DND-41 (cell line): Measurements from ENCODE around the gene STX17.
"Not testable (repeated sequence)": the region's sequence is repeated elsewhere in the genome, so short reads cannot be mapped to it uniquely, and the experiment has no call there.

ENCODE experiments used
- ATAC-seq: fragments of 200-7000 bp; cut with Tn5 transposase; 3 replicates; pipeline ENCODE4 v1.9.1; 2021; ENCODE audit warnings: low read depth; ENCODE audit not compliant: insufficient read depth
- DNase-seq: peaks from one replicate; pipeline ENCODE4 v3.0.0-alpha.2; 2020
- H2AFZ ChIP-seq: 2 replicates; pipeline ENCODE4 v1.6.0; 2012; ENCODE audit warnings: low read depth, low read length
- H3K27ac ChIP-seq: 2 replicates; pipeline ENCODE4 v1.5.1; 2012; ENCODE audit warnings: low read length, inconsistent platforms
- H3K27me3 ChIP-seq: fragments of 200-600 bp; sonication (generic); 2 replicates; pipeline ENCODE4 v1.6.0; 2012; ENCODE audit warnings: low read length, mild to moderate bottlenecking, inconsistent platforms; ENCODE audit not compliant: insufficient read depth, poor library complexity
- H3K36me3 ChIP-seq: 2 replicates; pipeline ENCODE4 v1.5.1; 2012; ENCODE audit warnings: low read length, inconsistent platforms; ENCODE audit not compliant: insufficient read depth
- H3K4me1 ChIP-seq: 2 replicates; pipeline ENCODE4 v1.5.1; 2012; ENCODE audit warnings: mild to moderate bottlenecking, low read length; ENCODE audit not compliant: insufficient read depth
- H3K4me2 ChIP-seq: 2 replicates; pipeline ENCODE4 v1.6.0; 2012; ENCODE audit warnings: mild to moderate bottlenecking, moderate library complexity, low read length, inconsistent platforms; ENCODE audit not compliant: insufficient read depth
- H3K4me3 ChIP-seq, 2 experiments: fragments of 200-600 bp in 1 of 2; shearing (Covaris generic) in 1 of 2; 2 replicates each; pipeline ENCODE4 v1.5.1; 2012 to 2016; ENCODE audit warnings: inconsistent platforms in 2 of 2, low read length in 2 of 2, mild to moderate bottlenecking in 2 of 2, low read depth in 1 of 2, moderate library complexity in 1 of 2
- H3K79me2 ChIP-seq: 2 replicates; pipeline ENCODE4 v1.6.0; 2012; ENCODE audit warnings: low read length, inconsistent platforms; ENCODE audit not compliant: insufficient read depth
- H3K9ac ChIP-seq: 2 replicates; pipeline ENCODE4 v1.6.0; 2012; ENCODE audit warnings: low read depth, mild to moderate bottlenecking, inconsistent platforms, low read length, moderate library complexity
- H3K9me3 ChIP-seq: 2 replicates; pipeline ENCODE4 v1.5.1; 2012; ENCODE audit warnings: low read length, moderate library complexity, mild to moderate bottlenecking, inconsistent platforms; ENCODE audit not compliant: insufficient read depth, severe bottlenecking
- H4K20me1 ChIP-seq: 2 replicates; pipeline ENCODE4 v1.6.0; 2012; ENCODE audit warnings: low read length; ENCODE audit not compliant: insufficient read depth
- EZH2 ChIP-seq: IDR thresholded peaks from 3 replicates; pipeline ENCODE4 v1.6.1; 2012; ENCODE audit warnings: borderline replicate concordance, low read depth, mild to moderate bottlenecking, moderate library complexity, low read length, inconsistent platforms; ENCODE audit not compliant: severe bottlenecking
- TF ChIP-seq, protein P1 (sequence below): IDR thresholded peaks from 2 replicates; pipeline ENCODE4 v1.5.1; 2012; ENCODE audit warnings: borderline replicate concordance, low read length, moderate library complexity, mild to moderate bottlenecking; ENCODE audit not compliant: poor library complexity, severe bottlenecking; ENCODE audit errors: extremely low read depth

The STX17 gene

DNA sequence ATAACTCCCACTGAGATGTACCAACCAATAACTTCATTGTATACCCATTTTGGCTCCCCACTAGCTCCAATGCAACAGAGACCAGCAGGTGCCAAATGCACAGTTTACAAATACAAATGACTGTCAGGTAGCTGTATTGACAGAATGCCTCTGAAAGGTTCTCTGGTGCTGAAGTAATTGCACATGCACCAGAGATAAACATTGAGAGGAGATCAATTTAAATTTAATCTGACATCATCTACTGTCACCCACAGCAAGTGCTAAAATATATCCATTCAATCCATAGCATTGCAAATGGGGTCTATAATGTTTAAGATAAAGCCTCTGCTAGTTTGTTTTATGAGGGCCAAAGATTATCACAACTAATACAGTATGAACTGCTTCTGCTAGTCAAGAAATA, 80.2 kb downstream of the STX17 start:
- Histone ChIP-seq H3K4me2 (no peak overlapping the region), H3K9ac (no peak overlapping the region), H4K20me1 (no peaks in the 10 kb centered on the region), H3K4me1 (no peaks in the 10 kb centered on the region), H3K4me3 (no peak overlapping the region), H3K9me3 (peaks cover 5% of the 10 kb centered on the region), H3K79me2 (no peaks in the 10 kb centered on the region), H2AFZ (no peak overlapping the region), H3K27ac (no peak overlapping the region), H3K27me3 (no peaks in the 10 kb centered on the region), H3K36me3 (peaks cover 15% of the 10 kb centered on the region; the same call in 1 of the 2 replicates)
- ATAC-seq = no peak
- no peak for DNase-seq
- no peak for TF ChIP-seq EZH2
- TF ChIP-seq, protein P1, sequence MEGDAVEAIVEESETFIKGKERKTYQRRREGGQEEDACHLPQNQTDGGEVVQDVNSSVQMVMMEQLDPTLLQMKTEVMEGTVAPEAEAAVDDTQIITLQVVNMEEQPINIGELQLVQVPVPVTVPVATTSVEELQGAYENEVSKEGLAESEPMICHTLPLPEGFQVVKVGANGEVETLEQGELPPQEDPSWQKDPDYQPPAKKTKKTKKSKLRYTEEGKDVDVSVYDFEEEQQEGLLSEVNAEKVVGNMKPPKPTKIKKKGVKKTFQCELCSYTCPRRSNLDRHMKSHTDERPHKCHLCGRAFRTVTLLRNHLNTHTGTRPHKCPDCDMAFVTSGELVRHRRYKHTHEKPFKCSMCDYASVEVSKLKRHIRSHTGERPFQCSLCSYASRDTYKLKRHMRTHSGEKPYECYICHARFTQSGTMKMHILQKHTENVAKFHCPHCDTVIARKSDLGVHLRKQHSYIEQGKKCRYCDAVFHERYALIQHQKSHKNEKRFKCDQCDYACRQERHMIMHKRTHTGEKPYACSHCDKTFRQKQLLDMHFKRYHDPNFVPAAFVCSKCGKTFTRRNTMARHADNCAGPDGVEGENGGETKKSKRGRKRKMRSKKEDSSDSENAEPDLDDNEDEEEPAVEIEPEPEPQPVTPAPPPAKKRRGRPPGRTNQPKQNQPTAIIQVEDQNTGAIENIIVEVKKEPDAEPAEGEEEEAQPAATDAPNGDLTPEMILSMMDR = no peak

DNA sequence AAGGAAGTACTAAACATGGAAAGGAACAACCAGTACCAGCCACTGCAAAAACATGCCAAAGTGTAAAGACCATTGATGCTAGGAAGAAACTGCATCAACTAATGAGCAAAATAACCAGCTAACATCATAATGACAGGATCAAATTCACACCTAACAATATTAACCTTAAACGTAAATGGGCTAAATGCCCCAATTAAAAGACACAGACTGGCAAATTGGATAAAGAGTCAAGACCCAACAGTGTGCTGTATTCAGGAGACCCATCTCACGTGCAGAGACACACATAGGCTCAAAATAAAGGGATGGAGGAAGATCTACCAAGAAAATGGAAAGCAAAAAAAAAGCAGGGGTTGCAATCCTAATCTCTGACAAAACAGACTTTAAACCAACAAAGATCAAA, 84.1 kb downstream of the STX17 start:
- not testable (repeated sequence) for H3K4me1 ChIP-seq, H3K9me3 ChIP-seq, DNase-seq, H4K20me1 ChIP-seq, H3K4me3 ChIP-seq, H3K27ac ChIP-seq, ATAC-seq, H2AFZ ChIP-seq, H3K27me3 ChIP-seq, H3K9ac ChIP-seq, H3K79me2 ChIP-seq, H3K4me2 ChIP-seq
- H3K36me3 ChIP-seq = peaks cover 12% of the 10 kb centered on the region; the same call in 1 of the 2 replicates

DNA sequence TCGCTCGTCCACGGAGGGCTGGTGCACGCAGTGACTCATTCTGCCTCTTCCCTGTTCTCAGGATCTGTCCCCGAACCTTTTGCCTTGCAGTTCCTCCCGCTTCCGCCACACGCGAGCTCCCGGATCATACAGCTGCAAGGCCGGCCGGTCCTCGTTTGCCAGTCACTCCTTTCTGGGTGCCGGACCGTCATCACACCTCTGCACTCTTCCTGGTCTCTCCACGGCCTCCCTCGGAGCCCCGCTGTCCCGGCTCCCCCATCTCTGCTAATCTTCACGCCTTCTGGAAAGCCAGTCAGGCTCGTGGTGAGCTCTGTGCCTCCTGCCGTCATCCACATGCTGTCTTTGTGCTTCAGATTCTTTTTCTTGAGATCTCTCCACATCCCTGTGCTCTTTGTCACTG, 91.8 kb downstream of the STX17 start:
- H3K27ac ChIP-seq = no peak overlapping the region
- H3K4me2 ChIP-seq = no peak overlapping the region
- peaks cover 5% of the 10 kb centered on the region; the same call in 1 of the 2 replicates for H3K36me3 ChIP-seq
- H3K9ac ChIP-seq = no peak overlapping the region
- no peak for DNase-seq
- no peak for TF ChIP-seq EZH2
- TF ChIP-seq, protein P1 = no peak
- H3K27me3 ChIP-seq = no peaks in the 10 kb centered on the region
- no peak for ATAC-seq
- no peak overlapping the region for H2AFZ ChIP-seq
- no peaks in the 10 kb centered on the region for H3K4me1 ChIP-seq
- no peak overlapping the region for H3K4me3 ChIP-seq
- no peaks in the 10 kb centered on the region for H3K79me2 ChIP-seq
- no peaks in the 10 kb centered on the region for H3K9me3 ChIP-seq
- no peaks in the 10 kb centered on the region for H4K20me1 ChIP-seq

DNA sequence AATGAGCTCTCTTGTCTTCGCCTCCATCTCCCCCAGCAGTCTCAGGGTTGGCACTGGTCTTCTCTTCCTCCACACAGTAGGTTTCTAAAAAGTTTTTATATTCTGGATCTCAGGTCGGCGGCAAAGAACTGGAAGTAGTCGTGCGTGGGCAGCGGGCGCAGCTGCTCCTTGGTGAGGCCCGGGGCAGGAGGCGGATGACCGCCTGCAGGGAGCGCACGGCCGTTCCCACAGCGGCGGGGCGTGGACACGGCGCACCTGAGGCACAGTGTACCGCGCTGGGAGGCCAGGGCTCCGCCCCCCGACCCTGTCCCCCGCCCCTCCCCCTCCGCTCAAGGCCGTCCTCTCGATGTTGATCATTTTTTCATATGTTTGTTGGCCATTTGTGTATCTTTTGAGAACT, 92.4 kb downstream of the STX17 start:
- H3K9ac ChIP-seq = no peak overlapping the region
- H3K79me2 ChIP-seq = no peaks in the 10 kb centered on the region
- H3K27me3 ChIP-seq = no peaks in the 10 kb centered on the region
- no peaks in the 10 kb centered on the region for H4K20me1 ChIP-seq
- no peak overlapping the region for H3K27ac ChIP-seq
- DNase-seq = no peak
- peaks cover 11% of the 10 kb centered on the region for H3K36me3 ChIP-seq
- no peaks in the 10 kb centered on the region for H3K9me3 ChIP-seq
- H3K4me3 ChIP-seq = no peak overlapping the region
- no peak overlapping the region for H3K4me2 ChIP-seq
- TF ChIP-seq, protein P1 = no peak
- no peak for TF ChIP-seq EZH2
- ATAC-seq = no peak
- H2AFZ ChIP-seq = no peak overlapping the region
- H3K4me1 ChIP-seq = no peaks in the 10 kb centered on the region
